SK-N-SH treated with all-trans-retinoic acid at 6 μM for 48 hours (cell line): ENCODE results near the gene ERBB2.

Experiments
- ATAC-seq: fragments of 200-7000 bp; cut with Tn5 transposase; 3 replicates; pipeline ENCODE4 v1.9.1; 2020; ENCODE audit warnings: mild to moderate bottlenecking, moderate library complexity
- ARNTL ChIP-seq: fragments of 450-650 bp; formaldehyde crosslinking; IDR thresholded peaks from 2 replicates; pipeline ENCODE4 v1.5.0; 2020; ENCODE audit warnings: low read depth, mild to moderate bottlenecking, moderate library complexity, borderline replicate concordance
- BACH2 ChIP-seq: fragments of 250-450 bp; sonication (Bioruptor Pico); IDR thresholded peaks from 2 replicates; pipeline ENCODE4 v1.9.0; 2021; ENCODE audit warnings: mild to moderate bottlenecking, borderline replicate concordance
- CSDC2 ChIP-seq: fragments of 250-450 bp; sonication (Bioruptor Pico); IDR thresholded peaks from 2 replicates; pipeline ENCODE4 v1.5.0; 2020; ENCODE audit warnings: mild to moderate bottlenecking, moderate library complexity
- ESRRG ChIP-seq: fragments of 250-450 bp; sonication (Bioruptor Pico); IDR thresholded peaks from 2 replicates; pipeline ENCODE4 v1.6.1; 2021; ENCODE audit warnings: mild to moderate bottlenecking
- GLIS3 ChIP-seq: fragments of 250-450 bp; sonication (Bioruptor Pico); IDR thresholded peaks from 2 replicates; pipeline ENCODE4 v1.5.0; 2020; ENCODE audit warnings: mild to moderate bottlenecking, moderate library complexity
- ISL1 ChIP-seq: fragments of 250-450 bp; sonication (Bioruptor Pico); IDR thresholded peaks from 2 replicates; pipeline ENCODE4 v2.1.2; 2022; ENCODE audit warnings: mild to moderate bottlenecking, moderate library complexity
- OSR1 ChIP-seq: fragments of 250-450 bp; sonication (Bioruptor Pico); IDR thresholded peaks from 2 replicates; pipeline ENCODE4 v1.8.0; 2022; ENCODE audit warnings: moderate library complexity, mild to moderate bottlenecking, inconsistent platforms
- PPARA ChIP-seq: fragments of 250-450 bp; sonication (Bioruptor Pico); IDR thresholded peaks from 2 replicates; pipeline ENCODE4 v1.5.0; 2020; ENCODE audit warnings: mild to moderate bottlenecking, borderline replicate concordance
- RARB ChIP-seq: fragments of 250-450 bp; sonication (Bioruptor Pico); IDR thresholded peaks from 2 replicates; pipeline ENCODE4 v1.8.0; 2021; ENCODE audit warnings: mild to moderate bottlenecking, moderate library complexity
- TCF4 ChIP-seq: fragments of 250-450 bp; sonication (Bioruptor Pico); IDR thresholded peaks from 2 replicates; pipeline ENCODE4 v1.8.0; 2021; ENCODE audit warnings: mild to moderate bottlenecking, moderate library complexity, borderline replicate concordance
- TOX ChIP-seq: fragments of 250-450 bp; sonication (Bioruptor Pico); IDR thresholded peaks from 2 replicates; pipeline ENCODE4 v1.8.0; 2021; ENCODE audit warnings: mild to moderate bottlenecking, moderate library complexity, borderline replicate concordance
- ZC3H10 ChIP-seq: fragments of 250-450 bp; sonication (Bioruptor Pico); IDR thresholded peaks from 2 replicates; pipeline ENCODE4 v1.5.1; 2021; ENCODE audit warnings: mild to moderate bottlenecking, moderate library complexity
- ZFP3 ChIP-seq: fragments of 250-450 bp; sonication (Bioruptor Pico); IDR thresholded peaks from 2 replicates; pipeline ENCODE4 v1.5.0; 2020; ENCODE audit warnings: mild to moderate bottlenecking, moderate library complexity
- ZFP30 ChIP-seq: fragments of 450-650 bp; formaldehyde crosslinking; IDR thresholded peaks from 2 replicates; pipeline ENCODE4 v1.5.0; 2022; ENCODE audit warnings: mild to moderate bottlenecking, moderate library complexity
- ZNF565 ChIP-seq: fragments of 450-650 bp; formaldehyde crosslinking; conservative IDR thresholded peaks from 2 replicates; pipeline ENCODE4 v1.5.0; 2020; ENCODE audit warnings: low read depth, mild to moderate bottlenecking, moderate library complexity
- ZNF70 ChIP-seq: fragments of 450-650 bp; formaldehyde crosslinking; IDR thresholded peaks from 2 replicates; pipeline ENCODE4 v1.5.0; 2020; ENCODE audit warnings: mild to moderate bottlenecking, moderate library complexity
- ZNF8 ChIP-seq: fragments of 450-650 bp; formaldehyde crosslinking; IDR thresholded peaks from 2 replicates; pipeline ENCODE4 v1.5.0; 2020; ENCODE audit warnings: mild to moderate bottlenecking, moderate library complexity
- TF ChIP-seq, protein P1 (sequence below): fragments of 250-450 bp; sonication (Bioruptor Pico); IDR thresholded peaks from 2 replicates; pipeline ENCODE4 v1.5.1; 2021; ENCODE audit warnings: mild to moderate bottlenecking, moderate library complexity
- TF ChIP-seq, protein P2 (sequence below): fragments of 250-450 bp; sonication (Bioruptor Pico); IDR thresholded peaks from 2 replicates; pipeline ENCODE4 v1.8.0; 2020; ENCODE audit warnings: mild to moderate bottlenecking, moderate library complexity, borderline replicate concordance

Gene ERBB2

DNA sequence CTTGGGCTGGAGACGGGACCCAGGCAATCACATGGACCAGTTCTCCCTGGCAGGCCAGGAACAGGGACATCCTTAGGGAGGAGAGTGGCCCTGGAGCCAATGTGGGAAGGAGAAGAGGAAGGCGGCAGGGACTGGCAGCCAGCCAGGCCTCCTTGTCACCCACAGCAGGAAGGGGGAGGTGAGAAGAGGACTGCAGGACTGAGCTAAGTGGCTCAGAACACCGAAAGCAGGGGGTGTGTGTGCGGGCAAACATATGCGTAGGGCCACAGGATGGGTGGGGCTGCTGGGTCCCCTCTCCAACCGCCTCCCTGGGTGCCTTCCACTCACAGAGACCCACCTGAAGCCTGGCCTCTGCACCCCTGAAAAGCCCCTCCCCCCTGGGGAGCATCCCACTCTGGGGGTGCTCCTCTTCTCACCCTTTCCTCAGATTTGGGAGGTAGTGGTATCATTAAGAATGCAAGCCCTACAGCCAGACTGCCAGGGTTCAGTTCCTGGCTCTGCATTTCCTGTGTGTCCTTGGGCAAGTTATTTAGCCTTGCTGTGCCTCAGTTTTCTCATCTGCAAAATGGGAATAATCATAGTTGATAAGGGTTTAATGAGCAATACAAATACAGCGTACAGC lies 23.6 kb upstream of the ERBB2 start (continued):
- TF ChIP-seq ISL1 (no peak), BACH2 (CRISPR knock-in tag) (no peak), ZNF70 (CRISPR knock-in tag) (no peak), TOX (no peak)

DNA sequence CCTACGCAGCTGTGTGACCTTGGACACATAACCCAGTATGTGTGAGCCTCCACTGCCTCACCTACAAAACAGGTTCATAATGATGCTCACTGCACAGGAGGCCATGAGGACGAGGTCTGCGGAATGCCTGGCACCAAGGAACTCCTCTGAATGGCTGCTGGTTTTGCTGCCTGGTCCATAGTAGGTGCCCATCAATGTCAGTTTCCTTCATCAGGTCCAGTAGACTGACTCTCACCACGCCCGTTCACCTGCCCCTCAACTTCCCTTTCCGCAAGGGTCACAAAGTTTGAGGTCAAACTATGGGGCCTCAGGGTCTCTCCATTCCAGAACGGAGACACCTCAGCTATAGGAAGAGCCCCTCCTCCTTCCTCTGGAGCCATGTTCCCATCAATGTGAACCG lies 22.8 kb upstream of the ERBB2 start:
- ATAC-seq = no peak

DNA sequence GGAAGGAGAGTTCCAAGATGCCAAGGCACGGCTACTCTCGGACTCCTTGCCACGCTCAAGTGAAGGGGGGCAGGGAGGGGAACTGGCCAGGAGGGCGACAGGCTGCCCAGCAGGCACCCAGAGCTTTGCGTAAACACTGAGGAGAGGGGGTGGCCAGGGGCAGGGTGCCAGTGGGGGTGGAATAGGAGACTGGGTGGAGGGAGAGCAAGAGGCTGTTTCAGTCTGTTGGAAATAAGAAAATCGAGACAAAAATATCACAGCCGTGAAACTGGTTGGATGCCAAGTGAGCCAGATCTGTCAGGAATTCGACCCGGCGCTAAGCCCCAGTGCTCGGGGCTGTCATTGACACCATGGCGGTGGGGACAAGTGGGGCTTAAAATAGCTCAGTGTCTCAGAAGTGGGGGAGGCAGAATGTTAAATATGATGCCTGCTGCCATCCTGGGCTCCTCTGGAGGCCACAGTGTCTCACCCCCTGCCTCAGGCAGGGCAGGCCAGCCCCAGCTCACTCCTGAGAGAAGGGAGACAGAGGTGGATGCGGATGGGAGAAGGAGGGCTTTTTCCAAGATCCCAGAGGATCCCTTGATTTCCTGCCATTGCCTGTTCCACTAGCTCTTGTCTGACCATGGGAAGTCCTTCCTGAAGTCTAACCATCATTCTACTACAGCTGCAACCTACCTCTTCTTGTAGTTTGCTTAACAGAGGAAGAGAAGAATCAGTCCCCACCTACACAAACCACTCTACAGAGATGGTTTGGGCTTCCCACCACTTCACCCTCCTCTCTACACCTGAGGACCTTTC lies 22.1 kb upstream of the ERBB2 start:
- TF ChIP-seq OSR1 (CRISPR knock-in tag) = no peak
- TF ChIP-seq, all 23 proteins: peak for 0
- ATAC-seq = no peak

More for the DNA sequence above, 22.8 kb upstream of the ERBB2 start:
- TF ChIP-seq GLIS3 (CRISPR knock-in tag) (no peak), ARNTL (CRISPR knock-in tag) (no peak), OSR1 (CRISPR knock-in tag) (no peak), ESRRG (CRISPR knock-in tag) (no peak)
- TF ChIP-seq, protein P1, sequence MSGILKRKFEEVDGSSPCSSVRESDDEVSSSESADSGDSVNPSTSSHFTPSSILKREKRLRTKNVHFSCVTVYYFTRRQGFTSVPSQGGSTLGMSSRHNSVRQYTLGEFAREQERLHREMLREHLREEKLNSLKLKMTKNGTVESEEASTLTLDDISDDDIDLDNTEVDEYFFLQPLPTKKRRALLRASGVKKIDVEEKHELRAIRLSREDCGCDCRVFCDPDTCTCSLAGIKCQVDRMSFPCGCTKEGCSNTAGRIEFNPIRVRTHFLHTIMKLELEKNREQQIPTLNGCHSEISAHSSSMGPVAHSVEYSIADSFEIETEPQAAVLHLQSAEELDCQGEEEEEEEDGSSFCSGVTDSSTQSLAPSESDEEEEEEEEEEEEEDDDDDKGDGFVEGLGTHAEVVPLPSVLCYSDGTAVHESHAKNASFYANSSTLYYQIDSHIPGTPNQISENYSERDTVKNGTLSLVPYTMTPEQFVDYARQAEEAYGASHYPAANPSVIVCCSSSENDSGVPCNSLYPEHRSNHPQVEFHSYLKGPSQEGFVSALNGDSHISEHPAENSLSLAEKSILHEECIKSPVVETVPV (CRISPR knock-in tag) = no peak

DNA sequence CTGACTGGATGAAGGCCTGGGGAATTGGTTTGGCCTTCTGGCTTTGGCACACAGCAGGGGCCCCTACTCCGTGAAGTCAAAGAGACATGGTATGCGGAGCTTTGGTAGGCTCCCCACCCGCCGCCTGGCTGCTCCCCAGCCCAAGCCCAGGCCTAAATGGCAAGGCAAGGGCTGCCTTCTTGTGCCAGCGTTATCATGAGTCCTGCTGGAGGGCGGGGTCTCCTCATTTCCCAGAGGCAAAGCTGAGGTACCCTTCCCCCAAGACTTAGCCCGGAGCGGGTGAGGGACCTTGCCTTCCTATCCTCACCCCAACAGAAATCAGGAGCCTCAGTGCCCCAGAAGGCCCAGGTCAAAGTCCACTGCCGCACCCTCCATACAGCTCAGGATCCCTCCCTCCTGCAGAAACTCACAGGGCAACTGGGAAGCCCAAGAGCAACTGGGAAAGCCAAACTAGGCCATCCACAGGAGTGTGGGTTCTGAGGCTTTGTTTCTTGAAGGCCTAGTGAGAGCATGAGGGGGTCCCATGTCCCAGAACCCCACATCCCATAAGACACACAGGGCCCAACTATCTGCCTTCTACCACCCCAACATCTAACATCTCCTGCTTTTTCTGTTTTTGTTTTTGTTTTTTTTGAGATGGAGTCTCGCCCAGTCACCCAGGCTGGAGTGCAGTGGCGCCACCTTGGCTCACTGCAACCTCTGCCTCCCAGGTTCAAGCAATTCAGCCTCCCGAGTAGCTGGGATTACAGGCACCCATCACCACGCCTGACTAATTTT lies 21.3 kb upstream of the ERBB2 start:
- ATAC-seq = no peak
- TF ChIP-seq ISL1 (no peak), ZNF565 (CRISPR knock-in tag) (no peak), GLIS3 (CRISPR knock-in tag) (no peak), ZNF70 (CRISPR knock-in tag) (no peak), CSDC2 (CRISPR knock-in tag) (no peak), TOX (no peak), OSR1 (CRISPR knock-in tag) (no peak), RARB (CRISPR knock-in tag) (no peak), ZFP30 (CRISPR knock-in tag) (no peak), ZFP3 (CRISPR knock-in tag) (no peak), PPARA (CRISPR knock-in tag) (no peak), ARNTL (CRISPR knock-in tag) (no peak), TCF4 (CRISPR knock-in tag) (no peak), BACH2 (CRISPR knock-in tag) (no peak), ZC3H10 (CRISPR knock-in tag) (no peak), ZNF8 (CRISPR knock-in tag) (no peak)
- TF ChIP-seq, protein P1 (CRISPR knock-in tag) = no peak
- TF ChIP-seq, protein P2, sequence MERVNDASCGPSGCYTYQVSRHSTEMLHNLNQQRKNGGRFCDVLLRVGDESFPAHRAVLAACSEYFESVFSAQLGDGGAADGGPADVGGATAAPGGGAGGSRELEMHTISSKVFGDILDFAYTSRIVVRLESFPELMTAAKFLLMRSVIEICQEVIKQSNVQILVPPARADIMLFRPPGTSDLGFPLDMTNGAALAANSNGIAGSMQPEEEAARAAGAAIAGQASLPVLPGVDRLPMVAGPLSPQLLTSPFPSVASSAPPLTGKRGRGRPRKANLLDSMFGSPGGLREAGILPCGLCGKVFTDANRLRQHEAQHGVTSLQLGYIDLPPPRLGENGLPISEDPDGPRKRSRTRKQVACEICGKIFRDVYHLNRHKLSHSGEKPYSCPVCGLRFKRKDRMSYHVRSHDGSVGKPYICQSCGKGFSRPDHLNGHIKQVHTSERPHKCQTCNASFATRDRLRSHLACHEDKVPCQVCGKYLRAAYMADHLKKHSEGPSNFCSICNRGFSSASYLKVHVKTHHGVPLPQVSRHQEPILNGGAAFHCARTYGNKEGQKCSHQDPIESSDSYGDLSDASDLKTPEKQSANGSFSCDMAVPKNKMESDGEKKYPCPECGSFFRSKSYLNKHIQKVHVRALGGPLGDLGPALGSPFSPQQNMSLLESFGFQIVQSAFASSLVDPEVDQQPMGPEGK = no peak
- TF ChIP-seq, all 23 proteins: peak for 0

DNA sequence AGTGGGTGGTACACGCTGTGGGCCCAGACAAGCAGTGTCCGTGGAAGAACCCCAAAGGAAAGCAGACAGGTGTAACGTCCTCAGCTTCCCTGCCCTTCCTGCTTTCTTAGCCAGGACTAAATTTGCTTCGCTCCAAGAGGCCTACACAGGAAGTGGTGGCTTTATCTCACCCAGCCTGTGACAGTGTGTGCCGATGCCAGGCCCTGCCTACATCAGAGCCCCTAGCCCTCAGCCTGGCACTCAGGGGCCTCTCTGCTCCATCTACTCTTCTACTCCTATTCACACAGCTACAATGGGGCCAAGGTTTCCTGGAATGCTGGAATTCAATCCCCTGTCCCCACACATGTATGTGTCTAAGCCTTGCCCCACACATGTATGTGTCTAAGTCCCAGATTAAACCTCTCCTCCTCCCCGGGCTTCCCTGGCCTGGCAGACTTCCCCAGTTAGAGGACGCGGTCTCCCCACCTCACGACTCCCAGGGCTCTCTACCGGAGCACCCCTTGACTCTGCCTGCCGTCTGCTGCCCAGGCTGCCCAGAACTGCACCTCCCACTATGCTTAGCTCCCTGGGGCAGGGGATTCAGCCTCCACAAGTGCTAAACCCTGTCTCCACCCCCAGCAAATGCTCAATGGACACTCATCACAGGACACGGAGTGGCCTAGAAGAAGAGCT lies 20.2 kb upstream of the ERBB2 start:
- TF ChIP-seq ARNTL (CRISPR knock-in tag) (no peak), ZC3H10 (CRISPR knock-in tag) (no peak), RARB (CRISPR knock-in tag) (no peak), CSDC2 (CRISPR knock-in tag) (no peak)
- TF ChIP-seq, all 23 proteins: peak for 0
- ATAC-seq = no peak
